Endothelial cell of umbilical vein (primary cell): ENCODE data around the gene SPTLC3.

Source experiments
- CTCF ChIP-seq, 2 donors: IDR thresholded peaks; 1 replicate in 1 of 2; 2 replicates in 1 of 2; pipeline ENCODE4 v1.5.1; 2011; ENCODE audit warnings: low read length in 2 of 2, mild to moderate bottlenecking in 2 of 2, moderate library complexity in 2 of 2, control low read depth in 1 of 2, inconsistent platforms in 1 of 2, low read depth in 1 of 2; ENCODE audit not compliant: insufficient read depth in 1 of 2; ENCODE audit errors: extremely low read depth in 1 of 2
- EZH2 ChIP-seq: IDR thresholded peaks from 2 replicates; pipeline ENCODE4 v1.6.1; 2012; ENCODE audit warnings: borderline replicate concordance, low read depth, mild to moderate bottlenecking, moderate library complexity, low read length, inconsistent platforms; ENCODE audit not compliant: severe bottlenecking
- MAX ChIP-seq: IDR thresholded peaks from 2 replicates; pipeline ENCODE4 v1.6.1; 2011; ENCODE audit not compliant: insufficient read depth, insufficient read length
- POLR2A ChIP-seq: IDR thresholded peaks from 2 replicates; pipeline ENCODE4 v1.6.1; 2012; ENCODE audit warnings: low read depth, mild to moderate bottlenecking, control low read depth, low read length
- POLR2AphosphoS5 ChIP-seq: IDR thresholded peaks from 2 replicates; pipeline ENCODE4 v1.6.1; 2012; ENCODE audit warnings: low read depth, mild to moderate bottlenecking, control low read depth, low read length, moderate library complexity; ENCODE audit not compliant: insufficient read depth

GRCh38 chr20:13058666-13059389 lies 50.1 kb downstream of the SPTLC3 start:
- TF ChIP-seq CTCF (IDR thresholded peaks at IDR 0.05; ENCODE audit: extremely low read depth in 1 of 2, insufficient read depth in 1 of 2, low read depth in 1 of 2, low read length in 2 of 2) = no peak
- no peak for TF ChIP-seq POLR2AphosphoS5
- TF ChIP-seq POLR2A = no peak
- TF ChIP-seq EZH2 = no peak
- TF ChIP-seq MAX = no peak
